SIG-M5 treated with dmso at 0.1 percent for 504 hours (cell line): ENCODE results near the gene RGPD3.

Source experiments
- DNase-seq: peaks from one replicate; lab custom pipeline; 2025; ENCODE audit not compliant: unreplicated experiment; lab: John Stamatoyannopoulos, UW

RGPD3 gene

DNA sequence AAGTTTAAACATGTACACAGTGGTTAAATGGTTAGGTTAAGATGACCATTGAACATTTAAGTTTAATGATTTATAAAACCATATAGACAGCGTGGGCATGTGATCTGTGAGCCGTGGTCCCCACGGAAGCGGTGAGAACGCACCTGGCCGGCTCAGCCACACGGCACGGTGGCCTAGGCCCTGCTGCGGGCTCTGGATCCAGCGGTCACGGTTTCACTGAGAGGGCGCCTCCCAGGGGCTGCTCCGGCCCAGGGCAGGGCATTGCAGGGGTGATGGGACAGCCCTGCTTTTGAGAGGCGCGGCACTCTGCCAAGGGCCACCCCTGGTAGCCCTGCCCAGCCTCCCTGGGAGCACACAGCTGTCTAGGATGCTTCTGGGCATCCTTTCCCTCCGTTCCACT lies 124.9 kb downstream of the RGPD3 start:
- no peak for DNase-seq

DNA sequence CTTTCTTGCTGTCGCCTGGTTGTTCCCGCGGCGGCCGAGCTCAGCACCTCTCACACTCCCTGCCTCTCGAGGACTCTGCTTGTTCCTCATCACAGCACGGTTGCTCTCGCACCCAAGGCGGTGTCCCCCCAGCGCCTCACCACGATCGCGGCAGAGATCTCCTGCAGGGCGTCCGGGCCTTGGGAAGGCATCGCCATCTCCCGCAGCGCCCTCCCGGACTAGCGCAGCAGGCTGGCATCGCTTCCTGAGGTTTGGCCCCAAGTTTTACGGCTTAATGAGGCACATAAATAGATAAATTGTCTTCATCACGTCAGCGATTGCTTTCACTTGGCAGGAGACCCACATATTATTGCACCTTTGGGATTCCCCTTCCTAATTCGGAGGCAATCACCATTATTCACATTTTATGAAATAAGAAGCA lies 125.4 kb downstream of the RGPD3 start:
- DNase-seq, result no peak

DNA sequence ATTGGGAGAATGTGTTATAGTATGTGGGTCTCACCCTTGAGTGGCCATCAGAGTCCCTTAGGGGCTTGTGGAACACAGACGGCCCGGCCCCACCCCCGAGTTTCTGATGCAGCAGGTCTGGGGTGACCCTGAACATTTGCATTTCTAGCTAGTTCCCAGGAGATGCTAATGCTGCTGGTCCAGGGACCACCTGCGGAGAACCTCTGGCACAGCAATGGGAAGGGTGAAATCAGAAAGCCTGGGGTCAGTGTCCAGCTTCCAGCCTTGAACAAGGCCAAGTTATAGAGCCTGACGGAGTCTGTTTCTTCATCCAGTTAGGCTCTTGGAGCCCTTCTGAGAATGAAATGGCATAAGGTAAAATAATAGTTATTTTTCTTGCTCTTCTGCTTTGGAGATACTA lies 126.5 kb downstream of the RGPD3 start:
- no peak for DNase-seq
